NCI-H2196 treated with DMSO at 0.1 percent for 48 hours (cell line): ENCODE data around the gene LYZL4.

Source experiments
- DNase-seq: peaks from one replicate; lab custom pipeline; 2025; ENCODE audit not compliant: unreplicated experiment; lab: John Stamatoyannopoulos, UW

LYZL4 gene

GRCh38 chr3:42428830-42429229 lies 18.4 kb upstream of the LYZL4 start:
- no peak for DNase-seq

- no peak for DNase-seq
Measured at GRCh38 chr3:42425736-42426407, 15.5 kb upstream of the LYZL4 start.

GRCh38 chr3:42424911-42425310 lies 14.5 kb upstream of the LYZL4 start:
- no peak for DNase-seq

GRCh38 chr3:42421818-42422796 lies 11.7 kb upstream of the LYZL4 start:
- no peak for DNase-seq

- DNase-seq, result no peak
Measured at GRCh38 chr3:42419563-42419962, 9.2 kb upstream of the LYZL4 start.

GRCh38 chr3:42412526-42413155 lies 2.2 kb upstream of the LYZL4 start:
- DNase-seq, result no peak

- no peak for DNase-seq
Measured at GRCh38 chr3:42411429-42411828, 1.0 kb upstream of the LYZL4 start.

GRCh38 chr3:42408156-42408555 lies 2.3 kb downstream of the LYZL4 start:
- DNase-seq, result no peak

GRCh38 chr3:42406727-42407450 lies 3.5 kb downstream of the LYZL4 start:
- DNase-seq, result no peak

- no peak for DNase-seq
Measured at GRCh38 chr3:42405857-42406256, 4.6 kb downstream of the LYZL4 start.

GRCh38 chr3:42403737-42404136 lies 6.7 kb downstream of the LYZL4 start:
- no peak for DNase-seq

- DNase-seq, result no peak
Measured at GRCh38 chr3:42402394-42403096, 7.9 kb downstream of the LYZL4 start.

- DNase-seq, result no peak
Measured at GRCh38 chr3:42398080-42398479, 12.3 kb downstream of the LYZL4 start.

GRCh38 chr3:42397644-42398043 lies 12.8 kb downstream of the LYZL4 start:
- DNase-seq, result no peak

- DNase-seq, result no peak
Measured at GRCh38 chr3:42394579-42395288, 15.7 kb downstream of the LYZL4 start.

- DNase-seq, result no peak
Measured at GRCh38 chr3:42387802-42388651, 22.4 kb downstream of the LYZL4 start.

- DNase-seq, result no peak
Measured at GRCh38 chr3:42381551-42382082, 28.8 kb downstream of the LYZL4 start.

GRCh38 chr3:42377681-42378080 lies 32.7 kb downstream of the LYZL4 start:
- DNase-seq, result no peak

GRCh38 chr3:42376344-42376798 lies 34.0 kb downstream of the LYZL4 start:
- DNase-seq, result no peak
